Skeletal muscle tissue (tissue), 4 donors: Measurements from ENCODE around the gene ALDH1A1. TPM values are rescaled to one million over a fixed set of nuclear protein-coding genes. Genes with fewer than 3 reads are reported as not detected.

Experiments
- H3K27ac ChIP-seq: one replicate; pipeline ENCODE4 v1.7.0; 2013; ENCODE audit warnings: mild to moderate bottlenecking, low read depth, low read length, inconsistent platforms
- H3K27me3 ChIP-seq, 3 donors: one replicate each; pipeline ENCODE4 v1.7.0; 2013; ENCODE audit warnings: low read length in 3 of 3; ENCODE audit not compliant: control insufficient read depth in 3 of 3, insufficient read depth in 3 of 3
- H3K36me3 ChIP-seq, 3 donors: one replicate each; pipeline ENCODE4 v1.7.0; 2013; ENCODE audit warnings: low read length in 3 of 3; ENCODE audit not compliant: control insufficient read depth in 3 of 3, insufficient read depth in 3 of 3
- H3K4me1 ChIP-seq, 3 donors: one replicate each; pipeline ENCODE4 v1.7.0; 2013; ENCODE audit warnings: low read length in 3 of 3, mild to moderate bottlenecking in 3 of 3; ENCODE audit not compliant: control insufficient read depth in 3 of 3, insufficient read depth in 3 of 3
- H3K4me3 ChIP-seq, 3 donors: one replicate each; pipeline ENCODE4 v1.7.0; 2013; ENCODE audit warnings: low read length in 3 of 3
- H3K9ac ChIP-seq, 3 donors: one replicate each; pipeline ENCODE4 v1.7.0; 2013; ENCODE audit warnings: low read length in 3 of 3, mild to moderate bottlenecking in 3 of 3, moderate library complexity in 2 of 3, low read depth in 1 of 3
- H3K9me3 ChIP-seq, 3 donors: one replicate each; pipeline ENCODE4 v1.7.0; 2013; ENCODE audit warnings: low read length in 3 of 3; ENCODE audit not compliant: control insufficient read depth in 3 of 3
- total RNA-seq: library from RNA; depleted of rRNA; stranded (reverse); fragments of >200 nt; gene quantifications from one replicate; pipeline ENCODE4 v1.2.3, GENCODE V29; 2014
- donor health status: Osteomylitis.

The ALDH1A1 gene
- total RNA-seq, 1 donor from 2014 or later, result 52.7 TPM

DNA sequence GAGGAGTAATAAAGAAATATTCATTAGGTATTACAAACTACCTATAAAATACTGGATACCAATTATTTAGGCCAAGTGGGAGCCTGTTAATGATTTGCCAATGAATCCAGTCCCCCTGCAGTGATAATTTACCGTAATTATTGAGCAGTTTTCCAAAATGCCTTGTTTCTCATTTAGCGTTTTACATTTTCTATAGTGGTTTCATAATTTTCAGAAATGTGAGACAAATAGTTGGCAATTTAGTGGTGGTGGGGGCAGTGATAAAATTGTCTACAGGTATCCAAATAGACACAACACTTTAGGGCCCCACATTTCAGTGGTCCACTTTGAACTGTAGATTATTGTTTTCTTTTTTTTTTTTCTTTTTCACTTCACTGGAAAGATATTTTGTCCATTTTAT is 27.3 kb upstream of the ALDH1A1 start:
- no peak overlapping the region for H3K4me3 ChIP-seq
- H3K4me1 ChIP-seq, result peaks cover 0 to 6% (median 5%) of the 10 kb centered on the region in 3 donors
- H3K9me3 ChIP-seq, result no peaks in the 10 kb centered on the region
- H3K27ac ChIP-seq, result no peak overlapping the region
- no peak overlapping the region for H3K9ac ChIP-seq
- no peaks in the 10 kb centered on the region for H3K27me3 ChIP-seq
- no peaks in the 10 kb centered on the region for H3K36me3 ChIP-seq

DNA sequence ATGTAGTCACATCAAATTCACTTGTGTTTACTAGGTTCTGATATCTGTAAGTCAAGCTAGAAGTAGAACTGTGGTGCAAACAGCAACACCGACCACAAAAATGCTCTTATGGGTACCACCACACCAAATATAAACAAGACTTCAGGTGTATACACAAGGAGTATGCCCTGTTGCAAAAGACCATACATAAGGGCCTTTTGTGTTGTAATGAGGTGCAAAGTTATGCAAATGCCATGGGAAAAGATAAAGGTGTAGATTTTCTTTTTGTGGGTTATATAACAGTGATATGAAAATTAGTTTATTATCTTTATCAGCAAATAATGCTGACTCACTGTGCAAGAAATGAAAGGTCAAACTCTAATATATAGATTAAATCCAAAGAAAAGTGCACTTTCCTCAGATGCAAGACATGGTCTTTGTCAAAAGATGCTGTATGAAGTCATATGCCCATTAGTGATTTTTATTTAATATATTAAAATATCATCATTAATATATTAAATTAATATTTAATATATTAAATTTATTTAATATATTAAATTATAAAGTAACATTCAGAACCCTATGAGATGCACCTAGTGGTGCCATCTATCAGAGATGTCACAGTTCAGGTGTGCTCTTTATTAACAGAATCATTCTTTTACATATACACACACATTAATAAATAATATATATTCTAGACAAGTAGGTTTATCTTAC is 26.7 kb upstream of the ALDH1A1 start:
- Histone ChIP-seq H3K4me3 (no peak overlapping the region), H3K4me1 (no peaks in the 10 kb centered on the region), H3K9ac (no peak overlapping the region), H3K9me3 (no peaks in the 10 kb centered on the region), H3K27ac (no peak overlapping the region), H3K27me3 (no peaks in the 10 kb centered on the region), H3K36me3 (no peaks in the 10 kb centered on the region)

- no peak overlapping the region for H3K4me3 ChIP-seq
- H3K9ac ChIP-seq, result no peak overlapping the region
- no peaks in the 10 kb centered on the region for H3K4me1 ChIP-seq
- H3K36me3 ChIP-seq, result no peaks in the 10 kb centered on the region
- no peaks in the 10 kb centered on the region for H3K27me3 ChIP-seq
- no peak overlapping the region for H3K27ac ChIP-seq
- no peaks in the 10 kb centered on the region for H3K9me3 ChIP-seq
These were observed 25.9 kb upstream of the ALDH1A1 start for GRCh38 chr9:72978744-72979143.

DNA sequence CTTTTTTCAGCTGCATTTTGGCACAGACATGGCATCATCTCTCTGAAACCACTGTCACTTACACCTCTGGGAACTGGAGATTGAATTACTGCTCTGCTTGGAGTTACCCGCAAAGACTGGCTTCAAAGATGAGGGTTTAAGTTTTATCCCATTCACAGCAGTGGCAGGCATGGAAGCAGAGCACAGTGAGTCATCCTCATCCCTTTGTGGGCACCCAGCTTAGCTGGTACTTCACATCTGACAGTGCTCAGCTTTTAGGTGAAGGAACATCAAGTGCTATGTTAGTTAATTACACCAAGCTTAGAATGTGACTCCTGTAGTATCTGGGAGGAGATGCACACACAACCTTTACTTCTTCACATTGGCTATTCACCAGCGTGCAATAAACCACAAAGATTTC is 24.8 kb upstream of the ALDH1A1 start:
- Histone ChIP-seq H3K27ac (no peak overlapping the region), H3K9ac (no peak overlapping the region), H3K4me3 (no peak overlapping the region), H3K27me3 (no peaks in the 10 kb centered on the region), H3K36me3 (no peaks in the 10 kb centered on the region), H3K9me3 (no peaks in the 10 kb centered on the region), H3K4me1 (no peaks in the 10 kb centered on the region)

DNA sequence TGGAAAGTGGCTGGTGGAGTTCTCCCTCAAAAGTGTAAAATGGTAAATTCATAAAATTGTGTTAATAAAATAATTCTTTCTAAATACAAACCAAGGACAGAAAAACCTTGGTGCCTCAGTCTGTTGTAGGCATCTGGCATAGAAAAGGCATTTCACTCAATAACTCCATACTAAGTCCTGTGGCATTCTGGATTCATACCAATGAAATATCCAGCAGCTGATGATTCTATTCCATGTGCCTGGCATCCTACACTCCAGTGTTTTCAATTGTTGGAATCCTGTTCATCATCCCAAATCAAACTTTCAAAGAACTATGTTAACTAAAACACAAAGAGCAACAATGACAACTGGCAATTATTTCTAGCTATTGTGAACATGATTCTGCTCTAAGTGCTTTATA is 21.6 kb upstream of the ALDH1A1 start:
- H3K36me3 ChIP-seq, result no peaks in the 10 kb centered on the region
- H3K9me3 ChIP-seq, result no peaks in the 10 kb centered on the region
- no peak overlapping the region for H3K4me3 ChIP-seq
- no peaks in the 10 kb centered on the region for H3K4me1 ChIP-seq
- H3K27ac ChIP-seq, result no peak overlapping the region
- H3K9ac ChIP-seq, result no peak overlapping the region
- no peaks in the 10 kb centered on the region for H3K27me3 ChIP-seq

DNA sequence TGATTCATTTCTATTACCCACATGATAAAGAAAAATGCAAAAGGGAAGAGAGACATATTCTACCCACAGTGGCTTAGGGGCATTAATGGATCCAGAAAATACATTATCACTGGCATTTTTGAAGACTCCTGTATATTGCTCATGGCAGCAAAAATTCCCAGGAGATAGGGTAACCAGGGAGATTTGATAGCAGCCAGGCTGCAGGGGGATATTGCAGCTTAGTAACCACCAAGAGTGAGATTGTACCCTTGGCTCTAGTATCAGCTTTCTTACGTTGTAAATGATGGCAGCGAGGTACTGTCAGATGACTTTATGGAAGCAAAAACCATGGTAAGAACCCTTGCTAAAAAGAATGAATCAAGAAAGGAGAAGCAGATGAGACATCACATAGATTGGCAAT is 19.8 kb upstream of the ALDH1A1 start:
- H3K36me3 ChIP-seq, result no peaks in the 10 kb centered on the region
- H3K9me3 ChIP-seq, result no peaks in the 10 kb centered on the region
- H3K4me3 ChIP-seq, result no peak overlapping the region
- H3K9ac ChIP-seq, result no peak overlapping the region
- no peak overlapping the region for H3K27ac ChIP-seq
- no peaks in the 10 kb centered on the region for H3K27me3 ChIP-seq
- no peaks in the 10 kb centered on the region for H3K4me1 ChIP-seq

DNA sequence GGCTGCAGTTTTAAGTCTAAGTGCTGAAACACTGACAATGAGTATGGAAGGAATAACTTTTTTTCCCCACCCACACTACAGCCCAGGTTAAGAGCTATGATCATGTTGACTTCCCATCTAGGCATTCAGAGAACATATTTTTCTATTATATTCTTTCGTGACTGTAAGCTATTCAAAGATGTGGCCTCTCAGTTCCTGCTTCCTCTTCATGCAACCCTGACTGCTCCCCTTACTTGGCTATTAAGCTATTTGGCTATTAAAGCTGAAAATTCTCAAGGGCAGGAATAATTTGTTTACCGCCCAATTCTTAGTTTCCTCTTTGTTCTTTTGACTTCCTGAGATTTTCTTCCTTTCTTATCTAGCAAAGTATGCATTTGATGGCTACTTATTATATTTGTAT is 18.6 kb upstream of the ALDH1A1 start:
- H3K4me1 ChIP-seq, result no peaks in the 10 kb centered on the region
- H3K9me3 ChIP-seq, result no peaks in the 10 kb centered on the region
- no peak overlapping the region for H3K9ac ChIP-seq
- H3K36me3 ChIP-seq, result no peaks in the 10 kb centered on the region
- no peaks in the 10 kb centered on the region for H3K27me3 ChIP-seq
- no peak overlapping the region for H3K27ac ChIP-seq
- no peak overlapping the region for H3K4me3 ChIP-seq

- peaks cover 0 to 3% (median 0%) of the 10 kb centered on the region in 3 donors for H3K9me3 ChIP-seq
- no peak overlapping the region for H3K9ac ChIP-seq
- H3K4me1 ChIP-seq, result no peaks in the 10 kb centered on the region
- no peaks in the 10 kb centered on the region for H3K27me3 ChIP-seq
- H3K36me3 ChIP-seq, result no peaks in the 10 kb centered on the region
- no peak overlapping the region for H3K4me3 ChIP-seq
- H3K27ac ChIP-seq, result no peak overlapping the region
These were observed 7.6 kb upstream of the ALDH1A1 start for GRCh38 chr9:72960446-72960845.

GRCh38 chr9:72958485-72959281 is 5.8 kb upstream of the ALDH1A1 start:
- peaks cover 0 to 2% (median 0%) of the 10 kb centered on the region in 3 donors for H3K4me1 ChIP-seq
- H3K4me3 ChIP-seq, result no peak overlapping the region
- H3K9me3 ChIP-seq, result peaks cover 0 to 3% (median 0%) of the 10 kb centered on the region in 3 donors
- no peak overlapping the region for H3K9ac ChIP-seq
- no peaks in the 10 kb centered on the region for H3K36me3 ChIP-seq
- no peaks in the 10 kb centered on the region for H3K27me3 ChIP-seq
- no peak overlapping the region for H3K27ac ChIP-seq

GRCh38 chr9:72955571-72955970 is 2.7 kb upstream of the ALDH1A1 start:
- Histone ChIP-seq H3K36me3 (no peaks in the 10 kb centered on the region), H3K4me3 (no peak overlapping the region), H3K4me1 (peaks cover 0 to 2% (median 0%) of the 10 kb centered on the region in 3 donors), H3K9ac (no peak overlapping the region), H3K27me3 (no peaks in the 10 kb centered on the region), H3K27ac (peak overlapping the region; percentile 9), H3K9me3 (peaks cover 0 to 3% (median 0%) of the 10 kb centered on the region in 3 donors)
